Subcutaneous abdominal adipose tissue (tissue), 5 donors: ENCODE results near the gene KIF21B.

ENCODE experiments used
- H3K27ac ChIP-seq: one replicate; pipeline ENCODE4 v1.7.0; 2013; ENCODE audit warnings: low read depth, mild to moderate bottlenecking, inconsistent platforms, low read length, moderate library complexity
- H3K27me3 ChIP-seq, 5 donors: one replicate each; pipeline ENCODE4 v1.7.0; 2013; ENCODE audit warnings: low read length in 5 of 5, inconsistent platforms in 1 of 5; ENCODE audit not compliant: control insufficient read depth in 5 of 5, insufficient read depth in 4 of 5
- H3K36me3 ChIP-seq, 5 donors: one replicate each; pipeline ENCODE4 v1.7.0; 2013; ENCODE audit warnings: low read length in 5 of 5; ENCODE audit not compliant: control insufficient read depth in 5 of 5, insufficient read depth in 5 of 5
- H3K4me1 ChIP-seq, 5 donors: one replicate each; pipeline ENCODE4 v1.7.0; 2013; ENCODE audit warnings: low read length in 5 of 5, mild to moderate bottlenecking in 3 of 5, moderate library complexity in 1 of 5; ENCODE audit not compliant: control insufficient read depth in 5 of 5, insufficient read depth in 5 of 5
- H3K4me3 ChIP-seq, 5 donors: one replicate each; pipeline ENCODE4 v1.7.0; 2013; ENCODE audit warnings: low read length in 5 of 5, low read depth in 1 of 5
- H3K9ac ChIP-seq, 5 donors: one replicate each; pipeline ENCODE4 v1.7.0; 2013; ENCODE audit warnings: low read length in 5 of 5, mild to moderate bottlenecking in 4 of 5, moderate library complexity in 3 of 5
- H3K9me3 ChIP-seq, 5 donors: one replicate each; pipeline ENCODE4 v1.7.0; 2013; ENCODE audit warnings: low read length in 5 of 5; ENCODE audit not compliant: control insufficient read depth in 5 of 5
- donor health status: healthy.
- donor health status: healthy.
- donor health status: healthy.
- donor health status: healthy.
- donor health status: healthy.

KIF21B gene

DNA sequence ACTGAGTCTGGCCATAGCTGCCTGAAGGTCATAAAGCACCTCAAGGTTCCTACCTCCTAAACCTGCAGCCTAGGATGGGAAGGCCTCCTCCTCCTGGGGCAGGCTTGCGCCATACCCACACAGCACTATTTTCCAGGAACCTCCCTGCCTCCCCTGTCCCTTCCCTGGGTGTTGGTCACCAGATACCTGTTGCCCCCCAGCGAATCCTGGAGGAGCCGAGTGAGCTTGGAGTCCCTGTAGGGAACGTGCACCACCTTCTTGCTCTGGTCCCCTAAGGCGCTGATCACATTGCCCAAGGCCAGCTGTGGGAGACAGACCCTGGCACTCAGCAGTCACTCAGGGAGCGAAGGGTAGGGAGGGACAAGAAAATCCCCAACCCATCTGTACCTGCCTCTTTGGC lies 19.4 kb downstream of the KIF21B start:
- no peak overlapping the region for H3K9ac ChIP-seq
- H3K27ac ChIP-seq: no peak overlapping the region
- H3K4me3 ChIP-seq: no peak overlapping the region
- peaks cover 0 to 15% (median 0%) of the 10 kb centered on the region in 5 donors for H3K36me3 ChIP-seq
- H3K27me3 ChIP-seq: peaks cover 0 to 3% (median 0%) of the 10 kb centered on the region in 5 donors
- H3K9me3 ChIP-seq: no peaks in the 10 kb centered on the region
- H3K4me1 ChIP-seq: no peaks in the 10 kb centered on the region

DNA sequence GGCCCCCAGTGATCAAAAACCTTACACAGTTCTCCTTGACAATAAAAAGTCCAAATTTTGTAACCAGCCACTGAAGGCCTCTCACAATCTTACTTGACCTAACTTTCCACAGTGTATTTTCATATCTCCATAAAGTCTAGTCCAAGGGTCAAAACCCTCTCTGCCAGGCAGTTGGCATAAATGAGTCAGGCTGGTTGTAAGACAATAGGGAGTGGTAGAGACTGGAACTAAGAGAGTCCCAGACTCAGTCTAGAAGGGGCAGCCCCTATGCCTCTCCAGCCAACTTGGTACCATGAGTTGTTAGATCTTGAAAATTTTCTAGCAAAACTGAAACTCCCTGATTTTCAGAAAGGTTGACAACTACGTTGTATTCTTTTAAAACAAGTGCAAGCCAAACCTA lies 21.0 kb downstream of the KIF21B start:
- Histone ChIP-seq H3K27ac (no peak overlapping the region), H3K9me3 (no peaks in the 10 kb centered on the region), H3K4me3 (no peak overlapping the region), H3K27me3 (no peaks in the 10 kb centered on the region), H3K9ac (no peak overlapping the region), H3K4me1 (no peaks in the 10 kb centered on the region), H3K36me3 (peaks cover 0 to 15% (median 0%) of the 10 kb centered on the region in 5 donors)

DNA sequence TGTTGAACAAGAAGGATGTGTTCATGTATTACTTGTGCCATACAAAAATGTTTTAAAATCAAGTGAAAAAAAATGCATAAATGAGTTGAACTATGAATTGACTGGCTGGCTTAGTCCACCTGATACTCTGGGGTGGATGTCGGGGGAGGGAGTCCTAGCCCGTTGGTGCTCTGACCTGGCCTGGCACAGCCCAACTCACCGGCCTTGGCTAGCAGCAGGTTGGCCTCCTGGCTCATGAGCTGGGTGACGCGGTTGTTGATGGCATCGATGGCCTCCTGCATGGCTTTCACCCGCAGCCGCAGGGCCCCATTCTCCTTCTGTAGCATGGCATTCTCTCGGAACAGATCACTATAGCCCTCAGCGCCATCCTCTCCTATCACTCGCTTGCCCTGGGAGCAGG lies 21.6 kb downstream of the KIF21B start:
- Histone ChIP-seq H3K27ac (no peak overlapping the region), H3K36me3 (peaks cover 0 to 15% (median 0%) of the 10 kb centered on the region in 5 donors), H3K27me3 (no peaks in the 10 kb centered on the region), H3K9me3 (no peaks in the 10 kb centered on the region), H3K4me3 (no peak overlapping the region), H3K4me1 (no peaks in the 10 kb centered on the region), H3K9ac (no peak overlapping the region)

- Histone ChIP-seq H3K27me3 (no peaks in the 10 kb centered on the region), H3K4me3 (no peak overlapping the region), H3K9ac (no peak overlapping the region), H3K4me1 (no peaks in the 10 kb centered on the region), H3K27ac (no peak overlapping the region), H3K36me3 (peaks cover 0 to 20% (median 0%) of the 10 kb centered on the region in 5 donors), H3K9me3 (no peaks in the 10 kb centered on the region)
These were observed 23.1 kb downstream of the KIF21B start for GRCh38 chr1:201000391-201000790.

GRCh38 chr1:200999667-201000066 lies 23.8 kb downstream of the KIF21B start:
- no peaks in the 10 kb centered on the region for H3K4me1 ChIP-seq
- H3K27me3 ChIP-seq: no peaks in the 10 kb centered on the region
- H3K36me3 ChIP-seq: peaks cover 0 to 19% (median 0%) of the 10 kb centered on the region in 5 donors
- H3K4me3 ChIP-seq: no peak overlapping the region
- H3K27ac ChIP-seq: no peak overlapping the region
- H3K9ac ChIP-seq: no peak overlapping the region
- H3K9me3 ChIP-seq: no peaks in the 10 kb centered on the region

DNA sequence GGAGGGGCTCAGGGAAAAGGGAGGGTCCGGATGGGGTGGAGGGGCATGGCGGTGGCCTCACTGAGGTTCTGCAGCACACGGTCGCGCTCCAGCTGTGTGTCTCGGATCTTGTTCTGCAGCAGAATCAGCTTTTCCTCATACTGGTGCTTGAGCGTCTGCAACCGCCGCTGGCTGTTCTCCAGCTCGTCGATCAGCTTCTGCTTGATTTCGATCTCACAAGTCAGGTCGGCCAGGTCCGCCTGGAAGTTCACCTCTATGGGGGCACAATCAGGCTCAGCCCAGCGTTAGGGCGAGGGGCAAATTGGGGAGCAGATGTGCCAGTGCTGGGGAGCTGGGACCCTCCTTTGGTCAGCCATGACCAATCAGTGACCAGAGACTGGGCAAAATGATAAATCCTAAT lies 25.2 kb downstream of the KIF21B start:
- Histone ChIP-seq H3K27me3 (no peaks in the 10 kb centered on the region), H3K4me3 (no peak overlapping the region), H3K9ac (no peak overlapping the region), H3K9me3 (no peaks in the 10 kb centered on the region), H3K36me3 (peaks cover 0 to 7% (median 0%) of the 10 kb centered on the region in 5 donors), H3K4me1 (no peaks in the 10 kb centered on the region), H3K27ac (no peak overlapping the region)

- no peaks in the 10 kb centered on the region for H3K27me3 ChIP-seq
- H3K27ac ChIP-seq: no peak overlapping the region
- H3K4me3 ChIP-seq: no peak overlapping the region
- H3K9ac ChIP-seq: no peak overlapping the region
- H3K36me3 ChIP-seq: peaks cover 0 to 26% (median 0%) of the 10 kb centered on the region in 5 donors
- no peaks in the 10 kb centered on the region for H3K9me3 ChIP-seq
- peaks cover 0 to 3% (median 0%) of the 10 kb centered on the region in 5 donors for H3K4me1 ChIP-seq
These were observed 31.0 kb downstream of the KIF21B start for GRCh38 chr1:200992382-200993048.

DNA sequence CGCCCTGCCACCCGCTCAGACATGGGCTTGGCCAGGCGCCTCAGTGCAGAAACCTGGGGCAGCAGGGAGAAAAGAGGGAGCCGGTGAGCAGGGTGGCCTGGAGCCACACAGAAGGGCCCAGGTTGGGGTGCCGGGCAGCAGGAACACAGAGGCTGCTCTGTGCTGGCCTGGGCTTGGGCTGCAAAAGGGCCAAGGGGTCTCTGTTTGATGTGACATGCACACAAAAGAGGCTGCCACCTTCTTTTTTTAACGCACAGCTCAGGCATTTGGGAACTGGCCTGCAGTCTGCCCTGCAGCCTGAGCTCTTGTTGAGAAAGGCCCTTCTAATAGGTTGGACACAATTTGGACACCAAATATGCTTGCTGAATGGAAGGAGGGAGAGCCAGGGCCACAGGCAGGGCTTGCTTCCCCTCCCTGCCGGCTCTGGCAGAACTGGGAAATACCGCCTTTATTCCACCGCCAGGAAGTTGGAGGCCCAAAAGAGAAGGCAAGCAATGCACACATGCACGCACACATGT lies 32.4 kb downstream of the KIF21B start:
- H3K9me3 ChIP-seq: no peaks in the 10 kb centered on the region
- H3K27me3 ChIP-seq: no peaks in the 10 kb centered on the region
- no peak overlapping the region for H3K4me3 ChIP-seq
- no peak overlapping the region for H3K9ac ChIP-seq
- no peak overlapping the region for H3K27ac ChIP-seq
- H3K4me1 ChIP-seq: peaks cover 0 to 3% (median 0%) of the 10 kb centered on the region in 5 donors
- peaks cover 0 to 28% (median 0%) of the 10 kb centered on the region in 5 donors for H3K36me3 ChIP-seq

GRCh38 chr1:200990114-200990513 lies 33.4 kb downstream of the KIF21B start:
- H3K36me3 ChIP-seq: peaks cover 0 to 25% (median 0%) of the 10 kb centered on the region in 5 donors
- no peaks in the 10 kb centered on the region for H3K27me3 ChIP-seq
- peaks cover 0 to 3% (median 0%) of the 10 kb centered on the region in 5 donors for H3K4me1 ChIP-seq
- no peak overlapping the region for H3K9ac ChIP-seq
- H3K27ac ChIP-seq: no peak overlapping the region
- no peak overlapping the region for H3K4me3 ChIP-seq
- no peaks in the 10 kb centered on the region for H3K9me3 ChIP-seq

DNA sequence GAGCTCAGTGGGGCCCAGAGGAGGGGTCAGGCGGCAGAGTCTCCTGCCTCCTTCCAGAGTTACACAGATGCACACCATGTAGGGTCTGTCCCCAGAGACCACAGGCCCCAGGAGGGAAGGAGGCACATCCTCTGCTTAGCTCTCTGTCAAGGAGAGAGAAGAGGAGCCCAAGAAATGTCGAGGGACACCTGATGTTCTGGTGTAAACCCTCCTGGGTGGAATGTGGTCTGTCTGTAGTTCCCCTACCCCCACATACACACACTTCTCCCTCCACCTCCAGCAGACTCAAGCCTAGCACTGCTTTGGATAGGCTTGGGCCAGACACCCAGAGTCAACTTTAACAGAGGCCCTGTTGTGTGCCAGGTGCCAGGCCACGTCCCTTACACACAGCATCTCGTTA lies 34.2 kb downstream of the KIF21B start:
- H3K36me3 ChIP-seq: peaks cover 0 to 26% (median 0%) of the 10 kb centered on the region in 5 donors
- no peak overlapping the region for H3K27ac ChIP-seq
- H3K9ac ChIP-seq: no peak overlapping the region

More for the DNA sequence above, 34.2 kb downstream of the KIF21B start:
- Histone ChIP-seq H3K4me3 (no peak overlapping the region), H3K27me3 (no peaks in the 10 kb centered on the region), H3K9me3 (no peaks in the 10 kb centered on the region), H3K4me1 (peaks cover 0 to 3% (median 0%) of the 10 kb centered on the region in 5 donors)
